Posterior cingulate gyrus (tissue), 11 donors: ENCODE measurements around the gene EIF1AD.

Experiments used
- DNase-seq, 10 donors: peaks; one replicate each; pipeline versions ENCODE4 v3.0.0 to v3.0.0-alpha.2; 2020 to 2021; ENCODE audit warnings: mixed read lengths in 3 of 10
- intact Hi-C: fragments of 100-400 bp; cut with DNase I; formaldehyde crosslinking; loops from one replicate; pipeline ENCODE4 v1.15.1; 2023

The EIF1AD gene

GRCh38 chr11:66001942-66002647, at the start of gene EIF1AD, which contains the start of gene BANF1:
EIF1AD (minus strand) TSS chr11:66002157; CDS start chr11:66000389, 1,768 bp downstream.
BANF1 (plus strand) TSS chr11:66002503; CDS start chr11:66003251, 748 bp downstream.
- peak; percentile 88 to 98 (median 92) for DNase-seq
- intact Hi-C loops: loop anchor here (1.0 to 5.0 kb wide), 3 partner anchors 41 to 290 kb away; partner anchors contain the start of genes GAL3ST3, KAT5 and SART1

- intact Hi-C loops: no loop called here
- no peak for DNase-seq
These were observed 49.4 kb upstream of the EIF1AD start for GRCh38 chr11:66051371-66051765.

GRCh38 chr11:66050581-66051231, 48.7 kb upstream of the EIF1AD start:
- intact Hi-C loops: no loop called here
- DNase-seq: no peak

GRCh38 chr11:66048547-66049323, 46.8 kb upstream of the EIF1AD start, which contains the start of gene GAL3ST3:
GAL3ST3 (minus strand) TSS chr11:66049161; CDS start chr11:66045415, 3,746 bp downstream.
- intact Hi-C loops: loop anchor here (5.0 kb wide), 1 partner anchor 46 kb away; the partner anchor contains the start of genes BANF1 and EIF1AD
- DNase-seq: peak in 4 of 10 donors; percentile 15 to 89 (median 60)

GRCh38 chr11:66047541-66048365, 45.8 kb upstream of the EIF1AD start:
- peak in 1 of 10 donors; percentile 77 for DNase-seq
- intact Hi-C loops: loop anchor here (5.0 kb wide), 1 partner anchor 45 kb away; the partner anchor contains the start of genes BANF1 and EIF1AD

GRCh38 chr11:66046901-66047300, 44.9 kb upstream of the EIF1AD start:
- intact Hi-C loops: loop anchor here (5.0 kb wide), 1 partner anchor 45 kb away; the partner anchor contains the start of genes BANF1 and EIF1AD
- DNase-seq: no peak

- peak; percentile 70 to 97 (median 82) for DNase-seq
- intact Hi-C loops: loop anchor here (5.0 kb wide), 1 partner anchor 43 kb away; the partner anchor contains the start of genes BANF1 and EIF1AD
These were observed 43.3 kb upstream of the EIF1AD start for GRCh38 chr11:66045177-66045639.

GRCh38 chr11:66044757-66045156, 42.8 kb upstream of the EIF1AD start:
- DNase-seq: peak in 1 of 10 donors; percentile 13
- intact Hi-C loops: loop anchor here (5.0 kb wide), 1 partner anchor 42 kb away; the partner anchor contains the start of genes BANF1 and EIF1AD

- peak in 1 of 10 donors; percentile 76 for DNase-seq
- intact Hi-C loops: no loop called here
These were observed 41.3 kb upstream of the EIF1AD start for GRCh38 chr11:66042996-66043906.

GRCh38 chr11:66042227-66042995, 40.5 kb upstream of the EIF1AD start:
- intact Hi-C loops: no loop called here
- peak in 2 of 10 donors; percentile 55 to 63 for DNase-seq

- intact Hi-C loops: no loop called here
- peak in 1 of 10 donors; percentile 2 for DNase-seq
These were observed 37.8 kb upstream of the EIF1AD start for GRCh38 chr11:66039765-66040164.

- no peak for DNase-seq
- intact Hi-C loops: no loop called here
These were observed 35.4 kb upstream of the EIF1AD start for GRCh38 chr11:66037327-66037726.

- DNase-seq: no peak
- intact Hi-C loops: no loop called here
These were observed 34.4 kb upstream of the EIF1AD start for GRCh38 chr11:66036334-66036710.

GRCh38 chr11:66035653-66036333, 33.8 kb upstream of the EIF1AD start:
- intact Hi-C loops: no loop called here
- DNase-seq: peak in 1 of 10 donors; percentile 60

GRCh38 chr11:66032957-66033735, 31.2 kb upstream of the EIF1AD start:
- intact Hi-C loops: no loop called here
- no peak for DNase-seq

GRCh38 chr11:66026017-66026529, 24.1 kb upstream of the EIF1AD start, which contains the start of gene CATSPER1:
CATSPER1 (minus strand) TSS chr11:66026479; CDS start chr11:66026379, 100 bp downstream.
- DNase-seq: no peak
- intact Hi-C loops: no loop called here
